Keratinocyte (primary cell): ENCODE data around the gene COL9A2. TPM values are rescaled to one million over a fixed set of nuclear protein-coding genes. Genes with fewer than 3 reads are reported as not detected.

Source experiments
- DNase-seq: peaks from one replicate; pipeline ENCODE4 v3.0.0-alpha.2; 2011; ENCODE audit warnings: low read depth, missing footprints, low spot score
- FAIRE-seq: peaks from 2 replicates; lab custom pipeline; 2011; peaks lifted over from hg19 to GRCh38; lab: Jason Lieb, UNC
- H2AFZ ChIP-seq: 2 replicates; pipeline ENCODE4 v1.6.0; 2012; ENCODE audit warnings: low read length, control low read depth, inconsistent platforms; ENCODE audit not compliant: control insufficient read depth
- H3K27ac ChIP-seq: 2 replicates; pipeline ENCODE4 v1.5.1; 2011; ENCODE audit warnings: low read length; ENCODE audit not compliant: control insufficient read depth, insufficient read depth
- H3K27me3 ChIP-seq: 3 replicates; pipeline ENCODE4 v1.6.0; 2011; ENCODE audit warnings: low read length; ENCODE audit not compliant: control insufficient read depth, insufficient read depth; ENCODE audit errors: extremely low read depth
- H3K36me3 ChIP-seq, 2 experiments: 2 replicates in 1 of 2; 3 replicates in 1 of 2; pipeline ENCODE4 v1.5.1; 2011; ENCODE audit warnings: low read length in 2 of 2, mild to moderate bottlenecking in 1 of 2; ENCODE audit not compliant: control insufficient read depth in 2 of 2, insufficient read depth in 2 of 2; ENCODE audit errors: extremely low read depth in 1 of 2
- H3K4me1 ChIP-seq: 3 replicates; pipeline ENCODE4 v1.5.1; 2011; ENCODE audit warnings: low read length; ENCODE audit not compliant: control insufficient read depth, insufficient read depth; ENCODE audit errors: extremely low read depth
- H3K4me2 ChIP-seq: 3 replicates; pipeline ENCODE4 v1.6.0; 2011; ENCODE audit warnings: low read depth, low read length; ENCODE audit not compliant: control insufficient read depth, insufficient read depth; ENCODE audit errors: extremely low read depth
- H3K4me3 ChIP-seq, 3 experiments: fragments of 200-600 bp in 1 of 3; sonication (generic) in 1 of 3; 2 replicates in 2 of 3; 3 replicates in 1 of 3; pipeline ENCODE4 v1.5.1; 2011 to 2016; ENCODE audit warnings: low read length in 3 of 3, mild to moderate bottlenecking in 3 of 3, control low read depth in 2 of 3, inconsistent platforms in 1 of 3, low read depth in 1 of 3, mixed read lengths in 1 of 3, mixed run types in 1 of 3, moderate library complexity in 1 of 3; ENCODE audit not compliant: control insufficient read depth in 2 of 3, insufficient read depth in 2 of 3; ENCODE audit errors: extremely low read depth in 1 of 3
- H3K79me2 ChIP-seq: 2 replicates; pipeline ENCODE4 v1.6.0; 2012; ENCODE audit warnings: low read length; ENCODE audit not compliant: control insufficient read depth, insufficient read depth
- H3K9ac ChIP-seq: 3 replicates; pipeline ENCODE4 v1.6.0; 2011; ENCODE audit warnings: low read length; ENCODE audit not compliant: control insufficient read depth, insufficient read depth; ENCODE audit errors: extremely low read depth
- H3K9me1 ChIP-seq: 3 replicates; pipeline ENCODE4 v1.6.0; 2011; ENCODE audit warnings: low read length; ENCODE audit not compliant: control insufficient read depth, insufficient read depth; ENCODE audit errors: extremely low read depth
- H3K9me3 ChIP-seq: 2 replicates; pipeline ENCODE4 v1.5.1; 2012; ENCODE audit warnings: low read depth, low read length; ENCODE audit not compliant: control insufficient read depth
- H4K20me1 ChIP-seq: 3 replicates; pipeline ENCODE4 v1.6.0; 2011; ENCODE audit warnings: low read length; ENCODE audit not compliant: control insufficient read depth, insufficient read depth; ENCODE audit errors: extremely low read depth
- CTCF ChIP-seq, 3 experiments: IDR thresholded peaks in 1 of 3; conservative IDR thresholded peaks in 1 of 3; optimal IDR thresholded peaks in 1 of 3; 2 replicates in 2 of 3; 3 replicates in 1 of 3; pipeline versions ENCODE3 to v1.5.1; 2011; ENCODE audit warnings: low read length in 3 of 3, mild to moderate bottlenecking in 3 of 3, moderate library complexity in 2 of 3, control low read depth in 1 of 3, inconsistent platforms in 1 of 3; ENCODE audit not compliant: insufficient read depth in 2 of 3; ENCODE audit errors: extremely low read depth in 1 of 3
- EZH2 ChIP-seq: IDR thresholded peaks from one replicate; pipeline ENCODE4 v1.6.1; 2012; ENCODE audit warnings: inconsistent platforms, mild to moderate bottlenecking, low read length, moderate library complexity
- dilution Hi-C: fragments of 300-500 bp; cut with MboI; formaldehyde crosslinking; loops from one replicate; pipeline ENCODE4 v1.7.0; 2020; ENCODE audit warnings: low sequenced_read_pairs; ENCODE audit not compliant: extremely low pct_ligation_motif_present
- polyA plus RNA-seq, 5 experiments: library from polyadenylated mRNA; depleted of rRNA in 3 of 5; stranded (reverse) in 3 of 5; stranded (forward) in 1 of 5; unstranded in 1 of 5; fragments of >200 nt; gene quantifications; 1 replicate in 1 of 5; 2 replicates in 3 of 5; 3 replicates in 1 of 5; pipeline versions ENCODE4 v1.2.1 to v1.2.3, GENCODE V29; 2011 to 2012; ENCODE audit warnings: missing spikeins in 2 of 5, low read depth in 1 of 5, low replicate concordance in 1 of 5

Gene COL9A2
- polyA plus RNA-seq, 1 donor (not counting 4 experiments of a cell fraction or from before 2014, with no cell fraction given) = 1.6 TPM

GRCh38 chr1:40306296-40306695, 10.8 kb downstream of the COL9A2 start:
- Histone ChIP-seq H3K27me3 (no peaks in the 10 kb centered on the region), H2AFZ (no peak overlapping the region), H3K4me3 (no peak overlapping the region), H3K9ac (no peak overlapping the region), H3K36me3 (peaks cover 0 to 3% of the 10 kb centered on the region in 2 experiments), H3K4me2 (no peak overlapping the region), H3K9me1 (no peaks in the 10 kb centered on the region), H3K4me1 (peaks cover 29% of the 10 kb centered on the region), H3K9me3 (no peaks in the 10 kb centered on the region), H3K79me2 (no peaks in the 10 kb centered on the region), H4K20me1 (no peaks in the 10 kb centered on the region), H3K27ac (no peak overlapping the region)
- no peak for DNase-seq
- TF ChIP-seq EZH2 = no peak
- TF ChIP-seq CTCF (optimal IDR thresholded peaks at IDR 0.05 in 1 of 3, IDR thresholded peaks at IDR 0.05 in 1 of 3, conservative IDR thresholded peaks at IDR 0.05 in 1 of 3; ENCODE audit: extremely low read depth in 1 of 3, insufficient read depth in 2 of 3, low read length in 3 of 3) = no peak
- dilution Hi-C loops = no loop called here
- no peak for FAIRE-seq

GRCh38 chr1:40305871-40306270, 11.2 kb downstream of the COL9A2 start:
- no peak overlapping the region for H3K27ac ChIP-seq
- TF ChIP-seq CTCF (optimal IDR thresholded peaks at IDR 0.05 in 1 of 3, IDR thresholded peaks at IDR 0.05 in 1 of 3, conservative IDR thresholded peaks at IDR 0.05 in 1 of 3; ENCODE audit: extremely low read depth in 1 of 3, insufficient read depth in 2 of 3, low read length in 3 of 3) = no peak
- no peak for TF ChIP-seq EZH2
- DNase-seq (no peak), FAIRE-seq (no peak)
- no peak overlapping the region for H3K4me2 ChIP-seq
- H4K20me1 ChIP-seq = no peaks in the 10 kb centered on the region
- no peaks in the 10 kb centered on the region for H3K27me3 ChIP-seq
- H3K9ac ChIP-seq = no peak overlapping the region
- H3K9me1 ChIP-seq = no peaks in the 10 kb centered on the region
- peaks cover under 1 to 3% of the 10 kb centered on the region in 2 experiments for H3K36me3 ChIP-seq
- H3K79me2 ChIP-seq = no peaks in the 10 kb centered on the region
- H3K9me3 ChIP-seq = no peaks in the 10 kb centered on the region
- peaks cover 29% of the 10 kb centered on the region for H3K4me1 ChIP-seq
- dilution Hi-C loops = no loop called here
- H3K4me3 ChIP-seq = no peak overlapping the region
- no peak overlapping the region for H2AFZ ChIP-seq
